SIG-M5 treated with dmso at 0.1 percent for 504 hours (cell line): ENCODE data around the gene DPP4.
"Not testable (repeated sequence)": the region's sequence is repeated elsewhere in the genome, so short reads cannot be mapped to it uniquely, and the experiment has no call there.

ENCODE experiments used
- DNase-seq: peaks from one replicate; lab custom pipeline; 2025; ENCODE audit not compliant: unreplicated experiment; lab: John Stamatoyannopoulos, UW

DPP4 gene

DNA sequence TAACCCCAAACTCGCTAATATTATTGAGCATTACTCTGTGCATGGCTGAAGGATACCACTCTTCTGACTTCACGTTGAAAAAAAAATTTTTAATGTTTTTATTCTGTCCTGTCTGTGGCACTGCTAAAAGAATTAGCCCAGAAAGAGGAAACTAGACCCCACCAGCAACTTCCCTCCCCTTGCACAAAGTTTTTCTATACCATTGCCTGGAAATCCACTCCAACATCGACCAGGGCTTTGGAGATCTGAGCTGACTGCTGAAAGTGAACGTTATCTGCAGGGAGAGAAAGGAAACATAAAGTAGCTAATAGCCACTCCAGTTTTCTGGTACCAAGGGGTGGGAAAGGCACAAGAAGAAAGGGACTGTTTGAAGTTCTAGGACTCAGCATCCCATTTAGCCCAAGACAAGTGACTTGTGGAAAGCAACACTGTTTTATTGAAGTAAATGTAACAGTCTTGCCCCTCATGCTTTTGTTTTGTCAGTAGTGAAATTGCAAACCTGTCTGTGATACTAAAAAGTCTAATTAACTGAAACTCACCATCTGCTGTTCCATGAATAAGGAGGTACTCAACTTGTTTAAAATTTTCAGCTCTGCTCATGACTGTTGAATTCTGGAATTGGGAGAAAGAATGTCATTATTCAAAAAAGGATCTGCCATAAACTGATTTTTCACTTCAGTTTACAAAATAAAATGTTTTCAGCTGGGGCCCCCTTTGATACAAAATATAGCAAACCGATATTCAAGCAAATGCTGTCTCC lies 79.1 kb downstream of the DPP4 start:
- DNase-seq = no peak

- DNase-seq = no peak
These were observed 81.5 kb downstream of the DPP4 start for GRCh38 chr2:161992531-161992930.

DNA sequence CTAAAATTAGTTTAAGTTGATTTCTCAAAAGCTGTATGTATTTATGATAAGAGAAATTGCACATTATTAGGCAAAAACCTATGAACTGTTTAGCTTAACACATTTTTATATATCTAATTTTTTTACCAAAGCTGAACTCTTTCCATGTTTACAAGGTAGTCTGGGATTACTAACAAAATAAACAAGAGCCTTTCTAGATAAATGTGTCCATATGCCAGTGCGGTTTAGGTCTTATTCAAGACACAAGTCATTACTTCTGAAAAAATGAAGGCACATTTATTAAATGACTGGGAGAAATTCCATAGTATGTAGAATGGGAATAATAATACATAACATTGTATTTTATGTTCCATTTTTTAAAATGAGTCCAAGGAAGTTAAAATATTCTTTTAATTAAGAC lies 82.0 kb downstream of the DPP4 start:
- no peak for DNase-seq

DNA sequence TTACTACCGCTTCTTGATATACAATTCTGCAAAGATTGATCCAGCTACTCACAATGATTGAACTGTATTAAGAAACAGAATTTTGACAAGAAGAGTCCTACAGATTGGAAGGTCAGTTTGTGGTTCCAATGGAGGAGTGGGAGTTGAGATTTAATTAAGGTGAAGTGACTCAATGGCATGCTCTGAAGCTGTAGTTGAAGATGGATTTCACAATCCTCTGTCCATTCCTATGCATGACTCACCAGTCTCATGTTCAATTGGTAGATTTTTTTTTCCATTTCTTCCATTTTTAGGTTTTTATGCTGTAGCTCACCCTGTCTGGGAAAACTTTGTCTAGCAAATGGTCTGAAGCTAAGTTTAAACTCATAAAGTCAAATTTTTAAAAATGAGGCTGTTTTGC lies 83.3 kb downstream of the DPP4 start:
- DNase-seq = peak; percentile 37

DNA sequence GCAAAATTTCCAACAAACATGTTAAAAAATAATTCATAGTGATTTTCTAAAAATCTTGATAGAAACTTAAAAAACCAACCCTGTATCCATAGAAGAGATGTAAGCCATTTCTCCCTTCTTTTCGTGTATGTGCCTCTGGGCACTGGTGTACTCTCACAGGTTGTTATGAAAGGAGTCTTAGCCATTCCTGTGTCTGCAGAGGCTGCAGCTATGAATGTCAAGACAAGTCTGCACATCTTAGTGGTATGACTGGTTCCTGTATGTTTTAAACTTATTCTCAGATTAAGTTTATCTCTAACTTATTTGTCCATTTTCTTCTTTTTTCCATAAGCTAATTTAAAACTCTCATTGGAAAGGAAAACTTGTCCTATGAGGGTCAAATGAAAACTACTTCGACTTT lies 84.0 kb downstream of the DPP4 start:
- DNase-seq = no peak

DNA sequence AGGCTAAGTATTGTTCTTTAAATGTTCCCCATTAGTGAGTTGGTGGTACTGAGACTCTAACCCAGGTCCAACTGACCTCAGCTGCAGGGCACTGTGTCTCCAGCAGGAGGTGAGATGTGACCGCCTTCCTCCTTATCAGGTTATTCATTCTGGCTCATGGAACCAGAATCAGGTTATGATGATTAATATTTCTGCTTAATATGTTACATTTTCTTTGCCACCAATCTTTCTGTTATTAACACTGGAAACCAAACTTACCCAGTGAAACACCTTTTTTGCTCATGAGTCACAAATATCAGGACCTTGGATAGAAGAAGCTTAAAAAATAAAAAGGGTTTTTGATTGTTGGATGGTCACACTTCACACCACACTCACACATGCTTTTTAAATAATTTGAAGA lies 85.4 kb downstream of the DPP4 start:
- no peak for DNase-seq

DNA sequence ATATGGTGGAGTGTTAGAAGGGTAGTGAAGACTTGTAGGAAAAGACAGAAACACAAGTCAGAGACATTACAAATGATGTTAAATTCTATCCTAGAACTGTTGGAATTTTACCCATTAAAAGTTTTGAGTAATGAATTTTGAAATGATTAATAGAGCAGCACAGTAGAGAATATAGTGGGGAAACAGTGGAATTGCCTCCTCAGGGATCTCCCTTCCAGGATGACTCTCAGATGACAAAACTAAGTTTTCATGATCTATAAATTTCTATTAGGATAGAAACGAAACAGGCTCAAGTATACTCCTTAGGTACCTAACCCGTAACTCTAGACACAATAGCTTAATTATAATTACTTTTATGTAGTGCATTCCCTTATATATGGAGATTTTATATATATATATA lies 86.7 kb downstream of the DPP4 start:
- DNase-seq = no peak

- no peak for DNase-seq
These were observed 90.1 kb downstream of the DPP4 start for GRCh38 chr2:161983866-161984265.

DNA sequence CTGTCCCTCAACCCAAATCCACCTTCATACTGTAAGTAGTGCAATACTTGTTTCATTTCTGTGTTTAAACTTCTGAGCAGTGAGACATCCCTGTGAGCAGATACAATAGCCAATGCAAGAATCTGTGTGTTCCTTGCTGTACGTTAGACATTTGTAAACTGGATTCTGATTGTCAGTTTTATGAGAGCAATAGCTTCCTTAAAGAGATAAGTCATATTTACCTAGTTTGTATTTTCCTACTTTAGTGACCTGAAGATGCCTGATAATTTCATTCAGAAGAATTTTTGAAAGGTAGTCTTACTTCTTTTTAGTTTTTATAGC lies 90.7 kb downstream of the DPP4 start:
- no peak for DNase-seq

DNA sequence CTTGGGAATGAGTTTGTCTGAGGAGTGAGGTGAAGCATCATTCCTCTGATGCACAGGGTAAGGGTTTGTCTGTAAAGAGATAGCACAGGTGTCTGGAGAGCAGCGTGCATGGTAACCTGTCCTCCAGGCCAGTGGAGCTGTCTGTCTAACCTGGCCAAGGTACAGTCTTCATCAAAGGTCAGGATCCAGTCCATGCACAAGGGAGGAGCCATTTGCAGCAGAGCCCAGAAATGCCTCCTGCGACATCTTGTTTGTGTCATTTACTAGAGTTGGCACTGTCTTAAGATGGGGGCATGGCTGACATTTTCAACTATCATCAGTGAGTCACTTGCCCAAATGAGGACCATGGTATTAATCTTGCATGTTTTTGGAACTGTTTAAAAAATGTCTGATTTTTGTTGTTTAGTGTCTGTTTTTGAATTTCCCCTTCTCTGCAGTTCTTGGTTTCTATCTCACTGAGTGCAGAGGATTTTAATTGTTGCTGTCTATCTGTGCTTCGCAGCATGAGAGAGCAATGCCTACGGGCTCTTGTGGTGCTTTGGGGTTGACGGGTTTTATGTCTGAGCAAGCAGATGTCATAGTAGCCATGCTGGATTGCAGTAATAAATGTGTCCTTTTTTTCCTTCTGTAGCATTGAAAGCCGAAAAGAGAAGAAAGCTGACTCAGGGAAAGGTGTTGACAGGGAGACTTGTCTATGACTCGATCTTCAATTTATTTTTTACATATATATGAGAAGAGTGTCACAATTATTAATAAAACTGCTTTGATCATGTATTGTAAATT lies 91.3 kb downstream of the DPP4 start:
- no peak for DNase-seq

DNA sequence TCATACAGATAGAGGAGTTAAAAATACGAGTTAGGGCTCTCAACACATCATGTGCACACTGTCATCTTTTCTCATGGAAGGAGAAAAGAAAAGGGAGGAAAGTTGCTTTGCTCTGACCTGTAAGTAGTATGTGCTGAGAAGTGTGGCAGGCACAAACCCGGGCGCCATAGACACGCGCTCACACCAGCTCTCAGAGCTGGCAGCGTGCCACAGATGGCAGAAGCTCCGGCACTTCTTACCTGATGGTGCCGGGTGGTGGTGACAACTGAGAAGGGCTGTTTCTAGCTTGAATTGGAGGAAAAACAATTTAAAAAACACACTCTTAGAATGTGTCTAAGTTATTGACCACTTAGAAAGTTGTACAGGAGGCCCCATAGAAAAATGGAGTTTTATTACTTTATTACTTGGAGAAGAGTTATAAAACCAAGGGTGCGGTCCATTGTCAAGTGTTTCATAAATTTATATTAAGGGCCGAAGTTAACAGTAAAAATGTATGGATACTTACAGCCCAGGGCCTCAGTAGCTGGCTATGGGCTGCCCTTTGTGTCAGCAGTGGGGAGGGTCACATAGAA lies 92.2 kb downstream of the DPP4 start:
- no peak for DNase-seq

DNA sequence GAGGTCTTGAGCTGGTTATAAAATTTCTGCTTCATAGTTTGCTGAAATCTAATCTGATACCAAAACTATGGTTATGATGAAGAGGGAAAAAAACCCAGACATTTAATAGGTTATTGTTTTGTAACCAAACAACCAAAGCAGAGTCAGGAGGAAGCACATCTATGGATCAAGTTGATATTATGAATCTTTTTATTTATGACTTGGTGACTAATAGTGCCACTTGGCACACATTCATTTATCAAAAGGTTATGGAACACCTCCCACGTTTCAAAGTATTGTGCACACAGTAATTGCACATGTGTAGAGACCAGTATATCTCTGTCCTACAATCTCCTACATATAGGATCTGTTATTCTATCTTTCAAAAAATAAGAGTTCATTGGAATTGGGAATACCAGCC lies 93.0 kb downstream of the DPP4 start:
- no peak for DNase-seq

DNA sequence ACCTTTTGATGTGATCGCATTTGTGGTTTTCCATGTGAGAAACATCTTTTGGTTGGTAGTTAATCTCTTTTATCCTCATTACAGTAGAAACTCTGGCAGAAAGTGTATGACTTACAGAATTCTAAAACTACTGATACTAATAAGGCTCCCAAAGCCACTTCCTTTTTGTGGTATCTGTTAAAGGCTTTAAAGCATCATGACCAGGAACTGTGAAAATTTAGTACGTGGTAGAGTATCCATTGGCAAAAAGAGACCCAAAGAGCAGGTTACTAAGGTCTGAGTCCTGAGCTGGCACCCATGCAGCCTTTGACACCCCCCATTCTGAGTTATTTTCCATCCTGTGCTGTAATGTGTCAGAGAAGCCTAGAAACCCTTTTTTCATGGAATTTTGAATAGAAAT lies 94.5 kb downstream of the DPP4 start:
- DNase-seq = peak; percentile 62

DNA sequence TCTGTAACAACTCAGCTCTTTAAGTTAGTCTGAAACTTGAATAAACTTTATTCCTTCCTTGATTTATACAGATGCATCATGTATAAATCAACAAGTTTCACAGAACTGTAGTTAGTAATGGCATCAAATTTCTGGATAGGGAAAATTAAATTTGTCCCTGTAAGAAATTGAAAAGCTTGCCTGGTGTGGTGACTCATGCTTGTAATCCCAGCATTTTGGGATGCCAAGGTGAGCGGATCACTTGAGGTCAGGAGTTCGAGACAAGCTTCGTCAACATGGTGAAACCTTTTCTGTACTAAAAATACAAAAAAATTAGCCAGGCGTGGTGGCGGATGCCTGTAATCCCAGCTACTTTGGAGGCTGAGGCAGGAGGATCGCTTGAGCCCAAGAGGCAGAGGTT lies 96.1 kb downstream of the DPP4 start:
- not testable (repeated sequence) for DNase-seq

DNA sequence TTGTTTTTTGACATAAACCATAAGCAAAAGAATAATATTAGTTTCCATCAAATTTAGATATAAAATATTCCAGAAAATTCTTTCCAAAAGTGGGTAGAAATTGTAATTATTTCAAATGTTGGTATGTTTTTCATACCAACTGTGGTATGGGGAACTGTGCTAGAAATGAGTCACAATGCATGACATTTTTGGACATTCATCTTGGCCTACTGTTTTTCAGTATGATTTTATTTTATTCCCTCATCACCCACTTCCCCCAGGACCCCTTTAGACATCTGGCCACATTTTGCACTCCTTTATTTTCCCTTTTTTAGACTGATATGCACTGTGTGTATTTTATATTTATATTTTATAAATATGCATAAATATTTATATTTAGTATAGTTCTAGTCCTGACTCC lies 97.1 kb downstream of the DPP4 start:
- DNase-seq = no peak

- peak; percentile 8 for DNase-seq
These were observed 97.7 kb downstream of the DPP4 start for GRCh38 chr2:161976295-161976694.

GRCh38 chr2:161975813-161976160 lies 98.2 kb downstream of the DPP4 start:
- no peak for DNase-seq

DNA sequence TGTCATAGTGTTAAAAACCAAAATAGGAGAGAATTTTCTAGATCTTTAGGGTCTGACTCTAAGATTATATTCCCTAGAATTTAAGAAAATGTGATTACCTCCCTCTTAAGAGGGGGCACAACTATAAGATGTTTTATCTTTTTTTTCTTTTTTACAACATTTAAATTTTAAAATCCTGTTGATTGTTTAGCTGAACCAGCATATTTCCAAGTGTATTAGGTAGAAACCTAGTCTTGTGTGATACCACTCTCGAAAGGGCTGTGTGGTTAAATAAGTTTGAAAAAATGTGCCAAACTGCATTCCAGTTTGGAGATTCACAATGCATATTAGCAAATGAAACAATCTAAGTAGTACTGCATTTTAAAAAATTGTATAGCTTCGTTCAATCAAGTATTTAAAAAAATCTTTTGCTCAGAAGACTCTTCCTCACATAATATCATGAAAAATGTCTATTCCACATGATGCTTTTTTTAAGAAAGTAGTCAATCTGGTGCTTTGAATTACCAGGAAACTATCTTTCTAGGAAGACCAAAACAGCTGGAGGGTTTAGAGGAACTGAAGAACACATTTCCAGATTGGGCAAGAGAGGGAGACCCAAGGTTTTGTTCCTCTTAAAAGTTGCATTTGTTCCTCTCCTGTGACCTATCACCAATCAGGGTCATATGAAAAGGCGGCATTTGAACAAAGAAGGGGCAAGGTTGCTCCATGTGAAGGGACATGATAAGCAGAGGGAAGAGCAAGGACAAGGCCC lies 98.8 kb downstream of the DPP4 start:
- DNase-seq = peak; percentile 75

DNA sequence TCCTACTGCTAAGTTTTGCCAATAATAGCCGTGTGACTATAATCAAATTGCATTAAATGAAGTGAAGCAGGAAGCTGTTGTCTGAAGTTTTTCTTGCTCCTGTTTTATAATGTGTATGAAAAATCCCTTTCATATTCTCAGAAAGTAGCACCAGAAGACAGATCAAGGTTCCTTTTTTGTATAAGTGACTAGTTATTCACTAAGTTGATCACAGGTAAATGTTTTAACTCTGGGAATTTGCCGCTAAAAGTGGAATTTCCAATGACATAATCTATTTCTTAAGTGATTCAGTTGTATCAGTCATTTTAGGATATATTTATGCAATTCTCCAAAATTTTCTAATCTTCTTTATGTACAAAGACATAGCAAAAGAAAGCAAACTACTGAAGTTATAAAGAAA lies 99.6 kb downstream of the DPP4 start:
- DNase-seq = no peak

- no peak for DNase-seq
These were observed 101.1 kb downstream of the DPP4 start for GRCh38 chr2:161972866-161973265.

DNA sequence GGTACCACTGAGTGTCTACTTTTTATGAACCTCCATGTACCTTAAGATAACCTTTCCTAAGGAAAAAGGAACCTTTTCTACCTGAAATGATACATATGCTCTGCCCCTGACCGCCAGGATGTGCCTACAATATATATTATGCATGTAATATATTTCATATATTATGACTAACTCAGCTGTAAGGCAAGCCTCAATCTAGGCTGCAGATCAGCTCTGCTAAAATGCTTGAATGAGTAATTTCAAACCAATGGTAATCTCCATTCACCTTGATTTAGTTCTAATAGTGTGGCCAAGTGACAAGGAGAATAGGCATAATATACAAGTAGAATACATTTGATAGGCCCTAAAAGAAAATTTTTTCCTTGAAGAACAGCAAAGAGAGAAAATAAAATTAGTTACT lies 101.8 kb downstream of the DPP4 start:
- no peak for DNase-seq

DNA sequence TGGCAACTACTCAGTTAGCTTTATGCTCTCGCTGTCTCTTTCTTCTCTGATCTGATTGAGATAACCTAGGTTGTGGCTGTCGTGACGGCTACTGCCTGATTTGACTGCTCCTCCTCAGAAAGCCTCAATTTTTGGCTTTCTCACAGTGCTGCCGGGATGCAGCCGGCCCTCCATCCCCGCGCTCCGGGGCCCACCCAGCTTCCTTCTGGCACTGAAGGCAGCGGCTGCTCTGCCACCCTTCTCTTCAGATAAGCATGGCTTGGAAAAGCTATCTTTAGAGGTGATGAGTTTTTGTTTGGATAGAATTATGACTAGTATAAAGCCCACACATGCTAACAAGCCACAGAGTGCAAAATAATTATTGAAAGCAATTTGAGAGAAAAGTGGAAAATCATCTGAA lies 102.5 kb downstream of the DPP4 start:
- no peak for DNase-seq
